ENCODE data around the gene PDK3.

Gene PDK3

DNA sequence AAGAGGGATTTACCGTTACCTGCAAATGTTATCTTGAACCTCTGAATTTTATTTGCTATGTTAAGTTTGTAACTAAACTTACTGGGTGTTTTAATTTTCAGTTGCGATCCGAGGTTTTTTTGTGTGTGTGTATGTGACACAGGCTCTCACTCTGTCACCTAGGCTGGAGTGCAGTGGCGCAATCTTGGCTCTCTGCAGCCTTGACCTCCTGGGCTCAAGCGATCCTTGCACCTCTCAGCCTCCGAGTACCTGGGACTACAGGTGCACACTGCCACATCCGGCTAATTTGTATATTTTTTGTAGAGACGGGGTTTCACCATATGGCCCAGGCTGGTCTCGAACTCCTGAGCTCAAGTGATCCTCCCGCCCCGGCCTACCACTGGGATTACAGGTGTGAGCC lies 18.5 kb downstream of the PDK3 start:
- DNase-seq = no peak

DNA sequence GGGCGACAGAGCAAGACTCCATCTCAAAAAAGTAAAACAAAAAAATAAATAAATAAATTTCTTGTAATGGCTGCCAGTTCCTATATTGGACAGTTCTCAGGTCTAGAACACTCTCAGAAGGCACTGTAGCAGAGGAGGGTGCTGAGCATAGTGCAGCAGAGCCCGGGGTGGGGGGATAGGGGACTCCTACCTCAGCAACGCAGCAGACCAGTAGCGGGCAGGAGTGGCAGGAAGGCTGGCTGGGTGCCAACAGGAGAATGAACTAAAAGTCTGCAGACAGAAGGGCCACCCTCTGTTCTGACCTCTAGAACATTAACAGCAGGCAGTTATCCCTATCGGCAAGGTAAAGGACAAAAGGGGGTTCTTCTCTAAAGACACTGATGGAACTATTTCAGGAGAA lies 20.2 kb downstream of the PDK3 start:
- no peak for DNase-seq

DNA sequence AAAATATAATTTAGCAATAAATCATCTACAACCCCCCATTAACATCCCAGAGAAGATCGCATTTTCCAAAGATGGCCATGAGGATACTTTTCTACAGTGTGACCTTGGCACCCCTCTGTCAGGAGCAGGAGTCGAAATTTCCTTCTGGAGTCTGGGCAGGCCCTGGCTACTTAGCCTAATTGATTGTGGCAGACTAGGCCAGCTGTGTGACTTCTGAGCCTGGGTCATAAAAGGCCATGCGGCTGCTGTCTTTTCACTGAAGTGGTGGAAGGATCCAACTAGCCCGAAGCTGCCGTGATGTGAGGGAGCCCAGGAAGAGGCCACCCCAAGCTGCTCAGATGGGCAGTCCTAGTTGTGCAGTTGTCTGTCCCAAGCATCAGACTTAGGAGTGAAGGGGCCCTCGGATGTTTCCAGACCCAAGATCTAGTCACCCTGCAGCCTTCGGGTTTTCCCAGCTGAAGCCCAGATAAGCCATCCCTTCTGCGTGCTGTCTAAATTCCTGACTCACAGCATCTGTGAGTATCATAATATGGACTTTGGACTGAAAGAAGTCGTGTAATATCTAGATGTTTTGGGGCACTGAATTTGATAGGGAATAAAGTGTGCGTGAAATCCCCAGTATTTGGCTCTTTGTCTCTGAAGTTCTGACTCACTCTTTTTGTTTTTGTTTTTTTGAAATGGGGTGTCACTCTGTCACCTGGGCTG lies 21.0 kb downstream of the PDK3 start:
- DNase-seq = no peak

DNA sequence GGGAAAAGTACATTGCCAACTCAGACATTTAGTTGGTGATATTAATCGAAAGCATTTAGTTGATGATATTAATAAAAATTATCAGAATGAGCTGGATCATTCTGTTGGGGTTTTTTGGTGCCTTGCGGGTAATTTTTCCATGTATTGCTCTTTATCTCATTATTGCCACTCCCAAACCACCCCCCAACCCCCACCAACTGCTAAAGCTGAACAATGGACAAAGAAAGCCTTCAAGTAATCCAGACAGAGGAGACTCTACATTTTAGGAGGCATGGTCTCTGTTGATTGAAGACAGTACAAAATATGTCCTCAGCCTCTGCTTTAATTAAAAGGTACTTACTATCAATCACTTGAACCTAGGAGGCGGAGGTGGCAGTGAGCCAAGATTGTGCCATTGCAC lies 22.5 kb downstream of the PDK3 start:
- DNase-seq = no peak

DNA sequence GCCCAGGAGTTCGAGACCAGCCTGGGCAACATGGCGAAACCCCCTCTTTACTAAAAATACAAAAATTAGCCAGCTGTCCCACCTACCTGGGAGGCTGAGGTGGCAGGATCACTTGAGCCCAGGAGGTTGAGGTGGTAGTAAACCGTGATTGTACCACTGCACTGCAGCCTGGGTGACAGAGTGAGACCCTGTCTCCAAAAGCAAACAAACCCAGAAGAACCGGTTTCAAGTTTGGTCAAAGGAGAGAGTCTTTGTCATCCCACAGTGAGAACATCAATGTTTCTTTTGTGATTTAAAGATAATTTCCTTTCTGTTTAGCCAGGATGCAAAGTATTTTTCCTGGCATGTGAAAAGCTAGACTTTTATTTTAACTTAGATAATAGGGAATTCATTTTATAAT lies 26.7 kb downstream of the PDK3 start:
- DNase-seq = no peak

DNA sequence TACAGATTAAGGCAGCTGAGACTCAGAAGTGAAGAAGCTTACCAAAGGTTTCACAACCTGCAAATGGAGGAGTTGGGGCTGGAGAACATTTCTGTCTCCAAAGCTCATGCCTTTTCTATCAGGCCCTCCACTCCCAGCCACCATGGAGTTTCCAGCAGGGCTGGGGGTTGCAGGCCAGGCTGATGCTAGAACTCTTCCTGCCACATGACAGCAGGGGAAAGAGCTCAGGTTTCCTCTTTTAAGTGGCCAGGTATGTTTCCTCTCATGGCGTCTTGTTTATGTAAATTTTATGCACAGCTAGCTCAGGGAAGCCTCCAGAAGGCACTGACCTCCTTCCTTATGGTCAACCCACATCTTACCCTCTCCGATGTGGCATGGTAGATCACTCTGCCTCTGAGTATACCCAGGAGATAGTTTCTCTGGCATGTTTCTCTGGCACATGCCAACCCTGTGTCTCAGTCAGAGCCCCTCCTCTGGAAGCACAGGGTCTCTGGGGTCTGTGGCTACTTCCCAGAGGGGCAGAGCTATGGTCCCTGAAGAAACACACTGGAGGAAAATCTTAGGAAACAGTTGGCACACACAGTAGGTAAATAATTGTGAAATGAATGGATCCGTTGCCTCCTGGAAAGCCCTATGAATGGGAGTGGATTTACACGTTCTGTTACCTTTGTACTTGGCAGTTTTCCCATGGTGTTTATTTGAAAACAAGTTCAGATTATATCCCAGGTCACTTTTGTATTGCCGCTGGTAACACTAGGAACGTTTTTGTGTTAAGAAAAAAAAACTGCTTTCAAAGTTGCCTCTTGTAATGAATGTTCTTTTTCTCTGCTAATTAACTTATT lies 28.9 kb downstream of the PDK3 start:
- DNase-seq = no peak

DNA sequence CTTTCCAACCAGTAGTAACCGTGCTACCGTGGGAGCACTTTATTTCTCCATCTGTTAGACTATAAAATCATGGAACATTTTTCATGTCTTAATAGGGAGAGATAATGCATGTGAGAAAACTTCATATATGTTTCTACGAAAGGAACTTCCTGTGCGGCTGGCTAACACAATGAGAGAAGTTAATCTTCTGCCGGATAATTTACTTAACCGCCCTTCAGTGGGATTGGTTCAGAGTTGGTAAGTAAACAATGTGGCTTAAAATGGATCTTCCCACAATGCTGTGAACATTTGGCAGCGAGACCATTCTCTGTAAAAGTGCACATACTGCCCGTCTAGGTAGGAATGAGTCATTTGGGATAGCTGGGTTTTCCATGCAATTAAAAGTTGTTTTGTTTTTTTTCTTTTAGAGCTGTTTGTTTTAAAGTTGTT lies 29.6 kb downstream of the PDK3 start:
- no peak for DNase-seq

DNA sequence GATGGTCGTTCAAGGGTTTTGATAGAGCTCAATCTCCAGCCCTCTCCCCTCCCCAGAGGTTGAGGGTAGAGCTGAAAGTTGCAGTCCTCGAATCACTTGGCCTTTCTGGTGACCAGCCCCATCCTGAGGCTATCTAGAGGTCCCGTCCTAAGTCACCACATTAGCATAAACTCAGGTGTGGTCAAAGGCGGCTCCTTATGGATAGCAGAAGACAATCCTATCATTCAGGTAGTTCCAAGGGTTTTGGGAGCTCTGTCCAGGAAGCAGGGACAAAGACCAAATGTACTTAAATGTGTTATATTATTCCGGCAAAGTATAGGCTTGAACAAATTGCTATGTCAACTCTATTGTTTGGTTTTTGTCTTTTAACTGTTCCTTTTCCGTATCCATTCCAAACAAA lies 30.6 kb downstream of the PDK3 start:
- DNase-seq = no peak

DNA sequence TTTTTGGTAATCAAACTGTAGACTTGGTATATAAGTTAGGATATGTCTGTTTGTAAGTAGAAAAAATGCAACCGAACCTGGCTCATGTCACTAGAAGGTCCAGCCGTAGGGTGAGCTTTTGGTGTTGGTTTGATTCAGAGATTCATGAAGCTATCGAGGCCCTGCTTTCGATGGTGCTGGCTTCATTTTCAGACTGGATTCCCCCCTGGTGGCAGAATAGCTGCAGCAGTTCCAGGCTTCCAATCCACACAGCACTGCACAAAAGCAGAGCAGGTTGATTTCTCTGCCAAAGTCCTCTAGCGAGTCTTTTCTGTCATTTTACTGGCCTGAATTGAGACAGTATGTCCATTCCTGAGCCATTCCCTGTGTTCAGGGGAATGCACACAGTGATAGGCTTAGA lies 33.1 kb downstream of the PDK3 start:
- no peak for DNase-seq

DNA sequence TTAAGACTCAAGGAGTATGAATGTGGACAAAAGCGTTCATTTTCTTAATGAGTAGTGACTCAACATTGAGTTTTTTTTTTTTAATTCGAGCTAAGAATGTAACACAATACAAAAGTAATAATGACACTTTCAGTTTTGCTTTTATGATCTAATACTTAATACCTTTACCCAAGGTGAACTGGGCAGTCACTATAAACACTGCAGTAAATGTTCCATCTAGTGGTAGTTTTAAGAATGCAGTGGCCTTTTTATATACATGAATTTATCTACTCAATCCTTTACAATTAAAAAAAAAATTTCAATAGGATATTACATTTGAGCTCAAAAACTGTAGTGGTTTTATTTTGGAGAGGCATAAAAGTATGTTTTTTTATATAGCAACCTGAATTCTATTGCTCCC lies 33.9 kb downstream of the PDK3 start:
- DNase-seq = no peak

DNA sequence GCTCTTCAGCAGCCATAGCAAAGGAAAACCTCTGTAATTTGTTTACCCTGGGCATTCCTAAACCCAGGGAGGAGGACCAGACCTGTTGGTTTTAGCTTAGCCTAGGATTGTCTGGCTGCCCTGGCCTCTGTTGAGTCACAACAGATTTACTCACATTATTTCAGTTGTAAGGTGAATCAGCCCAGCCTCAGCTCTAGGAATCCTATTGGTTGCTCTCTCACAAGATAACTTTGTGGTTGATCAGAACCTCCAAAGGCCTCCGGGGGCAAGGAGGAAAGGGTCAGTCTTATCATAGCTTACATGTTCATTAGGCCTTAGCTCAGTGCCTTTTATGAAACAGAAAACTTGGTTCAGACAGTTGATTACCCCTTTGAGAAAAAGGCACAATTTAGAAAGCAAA lies 41.0 kb downstream of the PDK3 start:
- no peak for DNase-seq

DNA sequence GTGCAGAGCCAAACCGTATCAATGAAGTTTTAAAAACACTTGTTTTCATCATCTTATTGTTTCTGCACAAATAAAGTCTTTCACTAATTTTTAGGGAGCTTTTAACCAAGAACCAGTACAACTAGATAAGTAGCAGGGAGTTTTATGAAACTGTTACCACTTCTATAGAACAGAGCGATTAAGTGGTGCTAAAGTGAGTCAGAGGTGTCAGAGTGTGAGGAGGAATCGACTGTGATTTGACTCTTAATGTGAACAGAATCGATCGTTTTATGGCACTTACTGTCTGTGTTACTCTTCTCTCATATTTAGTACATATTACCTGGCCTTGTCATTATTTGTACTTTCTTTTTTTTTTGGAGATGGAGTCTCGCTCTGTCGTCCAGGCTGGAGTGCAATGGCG lies 43.3 kb downstream of the PDK3 start:
- no peak for DNase-seq

DNA sequence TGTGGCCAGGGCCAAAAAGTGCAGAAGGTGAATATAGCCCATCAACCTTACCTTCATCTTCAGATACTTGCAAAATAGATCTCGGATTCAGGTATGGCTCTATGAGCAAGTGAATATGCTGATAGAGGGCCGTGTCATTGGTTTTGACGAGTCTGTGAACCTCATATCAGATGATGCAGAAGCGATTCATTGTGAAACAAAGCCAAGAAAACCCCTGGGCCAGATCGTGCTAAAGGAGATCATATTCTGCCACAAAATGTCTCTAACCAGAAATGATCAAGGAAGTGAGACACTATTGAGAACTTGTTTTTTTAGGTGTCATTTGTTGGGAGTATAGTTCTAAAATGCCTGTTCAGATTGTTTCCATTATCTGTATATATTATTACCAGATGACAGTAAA lies 48.3 kb downstream of the PDK3 start:
- DNase-seq = no peak

DNA sequence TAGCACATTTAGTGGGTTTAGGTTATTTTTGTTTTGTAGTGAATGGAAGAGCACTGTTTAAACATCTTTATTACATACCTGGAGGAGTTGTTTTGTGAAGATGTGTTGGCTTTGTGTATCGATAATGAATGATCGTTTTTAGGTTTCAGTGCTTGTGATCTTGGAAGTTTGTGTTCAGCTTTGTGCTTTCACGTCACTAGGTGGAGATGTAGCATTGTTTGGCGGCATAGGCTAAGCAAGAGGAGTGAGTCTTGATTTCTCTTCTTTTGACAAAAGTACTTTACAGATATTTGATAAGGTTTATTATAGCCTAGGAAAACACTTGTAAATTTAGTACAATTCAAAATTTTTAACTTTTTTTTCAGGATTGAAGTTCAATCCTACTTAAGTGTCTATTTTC lies 50.4 kb downstream of the PDK3 start:
- DNase-seq = no peak

DNA sequence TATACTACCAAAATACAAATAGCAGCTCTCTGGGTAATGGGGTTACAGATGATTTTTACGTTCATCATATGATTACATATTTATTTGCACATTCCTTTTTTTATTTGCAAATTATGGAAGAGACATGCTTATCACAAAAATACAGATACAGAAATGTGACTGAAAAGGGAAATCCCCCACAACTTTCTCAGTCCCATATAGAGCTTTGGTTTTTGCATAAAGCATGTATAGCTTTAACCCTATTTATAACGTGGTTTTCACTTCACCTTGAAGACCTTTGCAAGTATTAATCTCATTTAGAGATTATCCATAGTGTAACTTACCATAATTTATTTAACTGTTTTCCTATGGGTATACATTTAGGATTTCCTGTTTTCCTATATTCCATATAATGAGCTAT lies 55.4 kb downstream of the PDK3 start:
- no peak for DNase-seq

DNA sequence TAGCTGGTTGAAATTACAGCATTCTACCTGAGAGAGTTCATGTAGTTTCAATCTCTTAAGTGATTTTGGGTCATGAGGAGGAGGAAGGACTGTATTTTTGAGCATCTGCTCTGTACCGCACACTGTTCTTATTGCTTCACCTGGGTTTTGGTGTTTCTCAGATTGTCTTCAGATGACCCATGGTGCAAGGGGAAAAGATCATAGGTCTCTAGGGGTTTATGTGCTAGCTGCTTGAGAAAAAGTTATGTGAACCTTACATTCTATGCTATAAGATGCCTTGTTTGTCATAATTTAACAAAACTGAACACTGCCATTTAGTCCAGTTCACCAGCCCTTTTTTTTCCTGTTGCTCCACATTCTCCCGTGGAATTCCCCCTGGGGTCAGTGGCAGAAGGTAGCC lies 60.4 kb downstream of the PDK3 start:
- DNase-seq = no peak

DNA sequence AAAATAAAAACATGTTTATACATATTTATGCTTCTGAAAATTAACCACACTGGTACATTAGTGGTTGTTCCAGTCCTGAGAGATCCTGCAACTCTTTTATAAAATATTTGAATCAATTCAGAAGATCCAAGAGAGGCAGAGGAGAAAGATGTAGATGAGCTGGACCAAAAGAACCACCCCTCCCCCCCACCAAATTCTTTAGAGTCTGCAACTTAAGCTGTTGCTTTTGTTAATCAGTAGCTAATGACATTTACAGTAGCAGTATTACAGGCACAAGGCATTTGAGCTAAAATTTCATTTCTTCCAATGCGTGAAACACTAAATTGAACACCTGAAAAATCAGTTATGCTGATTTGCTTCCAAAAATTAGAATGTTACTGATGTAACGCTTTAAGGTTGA lies 61.5 kb downstream of the PDK3 start:
- no peak for DNase-seq

DNA sequence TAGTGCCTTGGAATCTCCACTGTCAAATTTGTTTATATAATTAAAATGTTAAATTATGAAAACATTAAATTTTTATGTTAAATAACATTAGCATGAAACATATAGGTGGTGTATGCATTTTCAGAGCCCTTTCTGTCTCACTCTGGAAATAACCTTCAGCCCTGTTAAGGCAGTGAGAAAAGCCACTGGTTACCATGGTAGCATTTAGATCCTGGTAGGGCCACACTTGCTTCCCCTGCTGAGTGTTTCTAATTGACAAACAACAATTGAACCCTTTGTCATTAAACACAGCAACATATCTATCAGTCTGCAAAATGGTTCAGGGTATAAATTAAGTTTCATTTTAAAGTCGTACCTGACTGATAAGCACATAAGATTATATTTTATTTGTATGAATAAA lies 63.5 kb downstream of the PDK3 start:
- DNase-seq = no peak

DNA sequence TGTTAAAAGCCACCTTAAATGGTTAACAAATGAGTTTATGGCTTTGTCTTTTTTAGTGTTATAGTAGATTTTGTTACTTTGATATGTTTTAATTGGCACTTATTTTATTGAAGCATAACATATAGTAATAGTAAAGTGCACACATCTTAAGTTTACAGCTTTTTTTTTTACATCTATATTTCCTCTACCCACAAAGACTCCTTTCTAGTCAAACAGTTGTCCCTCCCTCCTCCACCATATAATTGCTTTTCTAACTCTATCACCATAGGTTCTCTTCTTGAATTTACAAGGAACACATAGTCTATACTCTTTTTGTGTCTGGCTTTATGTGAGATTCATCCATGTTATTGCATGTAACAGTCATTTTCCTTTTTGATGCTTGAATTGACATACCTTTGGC lies 71.5 kb downstream of the PDK3 start:
- DNase-seq = no peak

DNA sequence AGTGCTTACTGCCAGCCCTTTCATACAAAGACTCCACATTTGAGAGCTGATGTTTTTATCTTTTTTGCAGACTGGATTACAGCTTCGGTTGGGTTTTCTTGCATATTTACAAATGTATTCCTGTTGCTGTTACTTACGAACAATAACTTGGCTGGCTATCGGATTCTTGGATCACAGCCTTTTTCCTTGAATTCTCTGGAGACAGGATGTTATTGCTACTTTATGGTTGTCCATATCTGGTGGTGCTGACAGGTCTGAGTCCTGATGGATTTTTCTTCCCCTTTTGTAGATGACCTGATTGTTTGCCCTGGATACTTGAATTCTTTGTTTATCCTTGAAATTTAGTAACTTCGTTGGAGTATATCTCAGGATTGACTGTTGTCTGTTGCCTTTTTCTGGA lies 77.7 kb downstream of the PDK3 start:
- no peak for DNase-seq

DNA sequence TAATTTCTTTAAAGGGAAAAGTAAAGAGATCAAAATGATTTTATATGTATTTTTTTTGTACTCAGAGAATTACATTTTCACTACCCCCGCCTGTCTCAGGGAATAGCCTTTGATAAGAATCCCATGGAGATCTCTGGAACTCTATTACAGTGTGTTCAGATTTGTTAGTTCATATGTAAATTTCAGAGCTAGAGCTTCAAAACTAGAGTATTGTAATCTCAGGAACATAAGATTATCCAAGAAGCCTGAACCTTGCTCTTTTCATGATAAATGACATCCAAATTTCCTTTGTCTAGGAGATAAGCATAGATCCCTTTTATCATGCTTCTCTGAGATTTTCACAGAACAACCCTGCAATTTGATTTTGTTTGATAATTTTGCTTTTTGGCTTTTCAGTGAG lies 82.9 kb downstream of the PDK3 start:
- no peak for DNase-seq

DNA sequence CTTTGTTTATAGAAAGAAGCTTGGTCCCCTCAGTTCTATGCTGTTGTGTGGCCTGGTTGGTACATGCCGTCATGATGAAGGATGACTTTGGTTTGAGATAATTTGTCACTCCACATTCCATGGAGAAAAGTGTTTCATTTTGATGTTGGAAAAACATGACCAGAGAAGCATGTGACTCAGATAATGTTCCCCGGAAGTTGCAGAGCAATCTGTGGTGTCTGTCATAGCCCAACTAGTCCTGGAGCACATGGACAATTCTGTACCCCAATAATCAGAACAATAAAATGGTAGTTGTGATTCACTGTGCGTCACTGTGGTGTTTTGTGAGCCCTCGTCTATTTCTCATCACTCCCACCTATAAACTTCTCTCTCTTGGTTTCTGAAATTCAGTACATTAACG lies 85.1 kb downstream of the PDK3 start:
- DNase-seq = no peak

DNA sequence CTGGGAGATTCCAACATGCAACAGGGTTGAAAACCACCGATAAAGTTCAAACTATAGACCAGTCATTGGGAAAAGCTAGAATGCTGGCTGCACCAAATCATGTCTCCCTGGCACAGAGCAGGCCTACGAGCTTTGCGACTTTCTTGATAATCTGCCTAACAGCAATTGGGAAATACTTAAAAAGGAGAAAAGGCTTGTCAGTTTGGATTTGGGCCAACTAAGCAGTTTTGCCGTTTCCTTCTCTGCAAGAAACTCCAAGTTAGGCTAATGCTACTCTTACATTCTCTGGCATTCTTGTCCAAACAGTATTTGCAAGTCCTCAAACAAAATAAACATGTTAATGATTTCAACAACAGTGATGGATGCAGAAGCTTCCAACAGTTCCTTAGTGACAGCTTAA lies 87.9 kb downstream of the PDK3 start:
- no peak for DNase-seq

DNA sequence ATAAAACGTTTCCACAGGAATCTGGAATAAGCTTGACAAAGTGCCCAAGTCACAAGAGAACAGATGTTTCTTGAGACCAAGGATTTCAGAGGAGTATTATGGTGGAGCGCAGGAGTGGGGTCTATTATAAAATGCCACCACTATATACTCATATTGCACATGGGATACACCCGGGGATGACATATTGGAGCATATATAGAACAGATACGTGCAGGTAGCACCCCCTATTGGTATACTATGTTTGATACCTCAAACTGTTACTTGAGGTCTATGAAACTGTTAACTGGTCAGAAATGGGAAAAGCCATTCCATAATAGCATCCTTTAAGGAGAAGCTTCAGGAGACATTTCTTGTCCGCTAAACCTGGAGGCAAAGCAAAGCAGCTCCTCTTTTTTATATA lies 96.0 kb downstream of the PDK3 start:
- DNase-seq = no peak

Data from DMS79 (cell line).